ENCODE measurements around the gene LAMB4. TPM values are rescaled to one million over a fixed set of nuclear protein-coding genes. Genes with fewer than 3 reads are reported as not detected.

LAMB4 gene
- total and polyA plus RNA-seq, 2 donors (not counting 1 experiment from before 2014, with no cell fraction given) = not detected

- Histone ChIP-seq H3K27ac (ENCODE audit: low read length in 2 of 2) (no peak overlapping the region), H3K27me3 (replicated peaks in 1 of 4; ENCODE audit: control extremely low read depth in 1 of 4, control insufficient read depth in 3 of 4, insufficient read depth in 4 of 4, low read length in 3 of 4) (no peaks in the 10 kb centered on the region), H3K9me3 (ENCODE audit: control extremely low read depth in 1 of 3, control insufficient read depth in 2 of 3, insufficient read depth in 1 of 3, low read length in 2 of 3) (no peaks in the 10 kb centered on the region), H4K20me1 (ENCODE audit: control insufficient read depth, insufficient read depth, low read length, poor library complexity, severe bottlenecking) (no peaks in the 10 kb centered on the region), H3K4me1 (ENCODE audit: control insufficient read depth in 2 of 2, insufficient read depth in 2 of 2, low read length in 2 of 2) (peaks cover 0 to 8% of the 10 kb centered on the region in 2 donors), H3K4me2 (replicated peaks; ENCODE audit: low read depth, low read length, poor library complexity, severe bottlenecking) (no peak overlapping the region), H3K4me3 (ENCODE audit: control extremely low read depth in 1 of 5, extremely low read depth in 1 of 5, insufficient read depth in 1 of 5, low read depth in 2 of 5, low read length in 4 of 5) (no peak overlapping the region), H3K9ac (ENCODE audit: low read length) (no peak overlapping the region), H3K79me2 (ENCODE audit: control insufficient read depth, insufficient read depth, low read length) (no peaks in the 10 kb centered on the region), H3K36me3 (replicated peaks in 1 of 2; ENCODE audit: control extremely low read depth in 1 of 2, control insufficient read depth in 1 of 2, extremely low read depth in 1 of 2, insufficient read depth in 2 of 2, low read length in 1 of 2) (no peaks in the 10 kb centered on the region), H2AFZ (ENCODE audit: insufficient read depth, low read depth, low read length, poor library complexity, severe bottlenecking) (no peak overlapping the region)
- TF ChIP-seq CTCF (IDR thresholded peaks at IDR 0.05) (no peak), EZH2 (IDR thresholded peaks at IDR 0.05; ENCODE audit: borderline replicate concordance, insufficient read depth, low read depth, low read length, poor library complexity, severe bottlenecking) (no peak)
- H3K4me1 Mint-ChIP-seq = peaks cover 8% of the 10 kb centered on the region
- ATAC-seq (ENCODE audit: low read depth) (no peak), DNase-seq (no peak)
- no peaks in the 10 kb centered on the region for H3K9me3 Mint-ChIP-seq (ENCODE audit: insufficient read depth)
- H3K27ac Mint-ChIP-seq = no peak overlapping the region
- ChIA-PET POLR2A (no interaction called here), CTCF (interaction anchor here (0.6 to 1.1 kb wide), 2 partner anchors 16 to 443 kb away, joined by 3 read pairs; no protein-coding TSS in a partner anchor)
- 48% methylated on average over 7 of the region's 7 CpGs for WGBS (ENCODE audit: insufficient coverage)
- H3K4me3 Mint-ChIP-seq = no peak overlapping the region
- H3K27me3 Mint-ChIP-seq = peaks cover 49% of the 10 kb centered on the region
- intact Hi-C loops (cut with micrococcal nuclease) = no loop called here
Observed at GRCh38 chr7:108094933-108095710, 35.0 kb downstream of the LAMB4 start.

- H3K4me1 ChIP-seq (ENCODE audit: control insufficient read depth in 2 of 2, insufficient read depth in 2 of 2, low read length in 2 of 2) = peaks cover 0 to 8% of the 10 kb centered on the region in 2 donors
- ATAC-seq (ENCODE audit: low read depth) = no peak
- no peak overlapping the region for H3K4me2 ChIP-seq (replicated peaks; ENCODE audit: low read depth, low read length, poor library complexity, severe bottlenecking)
- no peak overlapping the region for H3K4me3 ChIP-seq (ENCODE audit: control extremely low read depth in 1 of 5, extremely low read depth in 1 of 5, insufficient read depth in 1 of 5, low read depth in 2 of 5, low read length in 4 of 5)
- H3K9me3 ChIP-seq (ENCODE audit: control extremely low read depth in 1 of 3, control insufficient read depth in 2 of 3, insufficient read depth in 1 of 3, low read length in 2 of 3) = no peaks in the 10 kb centered on the region
- H3K27ac ChIP-seq (ENCODE audit: low read length in 2 of 2) = no peak overlapping the region
- POLR2A ChIA-PET = no interaction called here
- intact Hi-C loops (cut with micrococcal nuclease) = no loop called here
- Mint-ChIP-seq H3K27me3 (peaks cover 45% of the 10 kb centered on the region), H3K4me3 (no peak overlapping the region), H3K4me1 (peaks cover 8% of the 10 kb centered on the region), H3K9me3 (ENCODE audit: insufficient read depth) (no peaks in the 10 kb centered on the region), H3K27ac (no peak overlapping the region)
- TF ChIP-seq EZH2 (IDR thresholded peaks at IDR 0.05; ENCODE audit: borderline replicate concordance, insufficient read depth, low read depth, low read length, poor library complexity, severe bottlenecking) (no peak), CTCF (IDR thresholded peaks at IDR 0.05) (no peak)
- no peak overlapping the region for H2AFZ ChIP-seq (ENCODE audit: insufficient read depth, low read depth, low read length, poor library complexity, severe bottlenecking)
- H3K9ac ChIP-seq (ENCODE audit: low read length) = no peak overlapping the region
- no peak for DNase-seq
- H3K27me3 ChIP-seq (replicated peaks in 1 of 4; ENCODE audit: control extremely low read depth in 1 of 4, control insufficient read depth in 3 of 4, insufficient read depth in 4 of 4, low read length in 3 of 4) = no peaks in the 10 kb centered on the region
- CTCF ChIA-PET = interaction anchor here (1.1 kb wide), 1 partner anchor 17 kb away, joined by 3 read pairs; no protein-coding TSS in a partner anchor
- H3K79me2 ChIP-seq (ENCODE audit: control insufficient read depth, insufficient read depth, low read length) = no peaks in the 10 kb centered on the region
- no peaks in the 10 kb centered on the region for H3K36me3 ChIP-seq (replicated peaks in 1 of 2; ENCODE audit: control extremely low read depth in 1 of 2, control insufficient read depth in 1 of 2, extremely low read depth in 1 of 2, insufficient read depth in 2 of 2, low read length in 1 of 2)
- WGBS (ENCODE audit: insufficient coverage) = no CpG with 5 or more reads among the region's 1 CpG
- no peaks in the 10 kb centered on the region for H4K20me1 ChIP-seq (ENCODE audit: control insufficient read depth, insufficient read depth, low read length, poor library complexity, severe bottlenecking)
Observed at GRCh38 chr7:108094346-108094745, 35.8 kb downstream of the LAMB4 start.
